ENCODE measurements around the gene CD3D.

GRCh38 chr11:118343981-118344515 is 1.5 kb upstream of the CD3D start, which contains the start of gene CD3G:
- TF ChIP-seq CTCF (IDR thresholded peaks at IDR 0.05; ENCODE audit: low read depth, low read length) = no peak
- no peak for TF ChIP-seq EZH2phosphoT487 (IDR thresholded peaks at IDR 0.05; ENCODE audit: low read depth)
